ENCODE results near the gene RTL1.

Gene RTL1

DNA sequence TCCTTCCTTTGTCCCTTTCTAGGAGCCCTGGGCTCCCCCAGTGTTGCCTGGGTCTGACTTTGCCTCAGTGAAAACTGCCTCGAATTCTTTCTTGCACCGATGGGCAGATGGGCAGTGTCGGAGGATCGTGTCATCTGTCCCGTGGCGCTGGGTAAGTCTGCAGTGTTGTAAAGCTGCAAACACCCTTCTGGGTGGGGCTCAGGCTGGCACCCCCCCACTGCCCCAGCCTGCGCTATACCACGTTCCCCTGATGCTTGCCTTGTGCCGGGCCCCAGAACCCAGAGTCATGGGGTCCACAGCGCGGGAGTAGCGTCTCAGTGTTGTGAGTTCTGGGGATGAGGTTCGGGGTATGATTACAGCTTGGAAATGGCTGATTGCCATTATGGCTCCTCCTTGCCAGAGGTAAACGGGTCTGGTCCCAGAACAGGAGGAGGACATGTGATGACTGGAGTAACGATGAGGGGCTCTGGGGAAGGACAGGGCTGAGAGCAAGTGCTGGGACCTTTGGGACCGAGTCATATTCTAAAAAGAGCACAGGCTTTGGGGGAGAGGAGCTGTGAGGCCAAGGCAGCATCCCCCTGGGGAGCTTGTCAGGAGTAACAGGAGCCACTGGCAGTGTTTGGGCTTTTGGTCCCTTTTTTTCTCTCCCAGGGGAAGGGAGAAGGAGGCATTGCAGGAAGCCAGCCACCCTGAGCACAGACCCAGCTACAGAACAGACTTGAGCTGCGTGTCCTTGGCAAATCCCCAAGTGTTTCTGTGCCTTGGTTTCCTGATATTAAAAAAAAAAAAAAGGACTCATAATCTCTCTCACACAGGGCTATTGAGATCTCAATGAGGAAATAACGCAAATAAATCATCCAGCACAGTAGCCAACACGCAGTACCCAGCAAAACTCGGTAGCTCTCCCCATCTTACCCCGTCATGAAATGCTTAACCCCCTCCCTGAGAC is 4.3 kb downstream of the RTL1 start:
- no peak for DNase-seq (ENCODE audit: low spot score)

DNA sequence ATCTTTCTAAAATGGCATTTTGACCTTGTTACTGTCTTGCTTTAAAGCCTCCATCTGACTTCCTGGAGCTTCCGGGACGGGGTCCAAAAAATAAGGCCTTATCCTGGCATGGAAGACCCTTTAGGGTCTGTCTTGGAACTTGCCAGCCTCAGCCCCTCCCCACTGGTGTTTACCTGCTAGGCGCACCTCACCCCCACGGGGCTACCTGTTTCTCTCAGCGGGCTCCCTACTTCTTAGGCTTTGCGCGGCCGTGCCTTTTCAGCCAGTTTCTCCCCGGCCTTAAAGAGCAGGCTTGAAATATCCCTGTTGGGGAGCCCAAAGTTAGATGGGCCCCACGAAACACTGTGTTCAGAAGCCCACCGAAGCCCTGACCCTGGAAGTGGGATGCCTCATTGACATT is 5.1 kb downstream of the RTL1 start:
- no peak for DNase-seq (ENCODE audit: low spot score)

DNA sequence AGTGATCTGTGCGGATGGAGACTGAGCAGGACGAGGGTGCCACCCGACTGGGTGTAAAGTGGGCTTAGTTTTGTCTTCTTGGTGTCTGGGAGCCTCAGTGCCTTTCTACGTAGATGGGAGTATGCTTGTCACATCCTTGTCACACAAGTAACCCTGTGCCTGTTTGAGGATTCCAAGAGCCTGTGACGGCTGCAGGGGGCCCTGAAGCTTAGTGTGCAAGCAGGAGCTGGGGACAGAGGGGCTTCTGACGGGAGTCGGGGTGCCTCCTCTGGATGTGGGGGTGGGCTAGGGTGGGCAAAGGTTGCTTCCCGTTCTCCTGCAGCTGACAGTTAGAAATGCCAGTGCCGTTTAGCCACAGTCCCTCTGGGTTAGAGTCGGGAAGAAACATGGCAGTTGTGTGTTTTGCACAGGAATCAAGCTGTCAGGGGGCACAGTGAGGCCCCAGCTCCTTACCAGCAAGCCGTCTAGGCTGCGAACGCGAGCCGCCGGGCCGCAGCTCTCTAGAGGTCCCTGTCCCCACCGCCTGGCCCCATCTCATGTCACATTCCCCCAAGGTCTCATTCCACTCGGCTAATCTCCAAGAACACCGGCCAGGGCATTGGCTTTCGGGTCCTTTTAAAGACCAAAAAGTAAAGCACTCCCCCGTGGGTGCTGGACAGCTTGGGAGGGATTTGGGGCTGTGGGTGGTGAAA is 7.0 kb downstream of the RTL1 start:
- no peak for DNase-seq (ENCODE audit: low spot score)

DNA sequence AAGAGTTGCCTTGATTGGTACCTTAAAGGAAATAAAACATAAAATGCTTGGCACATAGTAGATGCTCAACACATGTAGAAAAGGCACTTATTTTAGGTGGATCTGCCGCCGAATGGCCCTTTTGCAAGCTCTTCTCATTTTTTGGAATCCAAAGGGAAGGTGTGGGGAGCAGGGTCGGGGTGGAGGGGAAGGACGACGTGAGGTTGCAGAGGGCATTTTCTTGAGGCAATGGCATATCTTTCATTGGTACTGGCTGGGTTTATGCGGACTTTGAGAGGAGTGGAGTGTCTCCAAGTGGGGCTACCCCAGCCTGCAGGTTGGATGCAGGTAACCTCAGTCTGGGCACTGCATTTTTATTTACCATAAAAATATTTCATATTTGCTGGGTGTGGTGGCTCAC is 8.1 kb downstream of the RTL1 start:
- no peak for DNase-seq (ENCODE audit: low spot score)

DNA sequence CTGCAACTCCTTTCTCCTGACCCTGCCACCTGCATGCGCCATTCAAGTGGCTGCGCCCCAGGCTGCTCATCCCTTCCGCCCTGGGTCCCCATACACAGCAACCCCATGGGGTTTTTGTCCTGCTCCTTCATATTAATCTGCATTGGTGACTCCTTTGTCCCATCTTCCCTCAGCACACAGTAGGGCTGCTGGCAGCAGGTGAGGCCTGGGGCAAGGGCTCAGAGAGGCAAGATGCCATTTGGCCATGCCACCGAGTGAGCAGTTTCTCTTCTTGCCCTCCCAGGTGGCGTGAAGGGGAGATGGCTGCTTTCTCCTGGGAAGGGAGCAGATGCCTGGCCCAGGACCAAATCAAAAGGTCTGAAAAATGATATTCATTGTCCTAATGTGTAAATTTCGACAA is 9.1 kb downstream of the RTL1 start:
- DNase-seq (ENCODE audit: low spot score), result no peak

DNA sequence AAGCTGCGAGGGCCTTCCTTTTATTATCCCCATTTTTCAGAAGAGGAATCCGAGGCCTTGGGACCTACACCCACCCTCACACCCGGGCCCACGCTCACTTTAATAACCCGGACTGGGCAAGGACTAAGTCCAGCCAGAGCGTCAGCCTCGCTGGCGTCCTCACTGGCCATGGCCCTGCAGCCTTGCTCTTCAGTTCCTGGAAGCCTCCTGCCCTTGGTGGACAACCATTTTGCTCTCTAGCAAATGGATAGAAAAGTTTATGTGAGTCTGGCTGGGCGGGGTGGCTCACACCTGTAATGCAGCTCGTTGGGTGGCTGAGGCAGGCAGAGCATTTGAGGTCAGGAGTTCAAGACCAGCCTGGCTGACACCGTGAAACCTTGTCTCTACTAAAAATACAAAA is 9.8 kb downstream of the RTL1 start:
- DNase-seq (ENCODE audit: low spot score), result no peak

DNA sequence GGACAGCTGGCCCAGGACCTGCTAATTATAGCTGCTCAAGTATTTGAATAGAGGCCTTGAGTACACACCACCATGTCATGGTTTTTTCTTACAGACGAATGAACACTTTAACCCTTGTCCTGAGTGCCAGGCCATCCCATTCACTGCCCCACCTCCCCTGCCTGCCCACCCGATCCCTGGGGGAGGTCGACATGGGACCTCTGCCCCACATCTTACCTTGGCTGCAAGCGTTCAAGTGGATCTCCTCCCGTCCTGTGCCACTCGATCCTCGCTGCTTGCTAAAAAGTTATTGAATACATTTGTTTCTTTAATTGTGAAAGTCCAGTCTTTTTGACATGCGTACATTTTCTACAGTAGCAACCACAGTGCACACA is 10.3 kb downstream of the RTL1 start:
- DNase-seq (ENCODE audit: low spot score), result no peak

DNA sequence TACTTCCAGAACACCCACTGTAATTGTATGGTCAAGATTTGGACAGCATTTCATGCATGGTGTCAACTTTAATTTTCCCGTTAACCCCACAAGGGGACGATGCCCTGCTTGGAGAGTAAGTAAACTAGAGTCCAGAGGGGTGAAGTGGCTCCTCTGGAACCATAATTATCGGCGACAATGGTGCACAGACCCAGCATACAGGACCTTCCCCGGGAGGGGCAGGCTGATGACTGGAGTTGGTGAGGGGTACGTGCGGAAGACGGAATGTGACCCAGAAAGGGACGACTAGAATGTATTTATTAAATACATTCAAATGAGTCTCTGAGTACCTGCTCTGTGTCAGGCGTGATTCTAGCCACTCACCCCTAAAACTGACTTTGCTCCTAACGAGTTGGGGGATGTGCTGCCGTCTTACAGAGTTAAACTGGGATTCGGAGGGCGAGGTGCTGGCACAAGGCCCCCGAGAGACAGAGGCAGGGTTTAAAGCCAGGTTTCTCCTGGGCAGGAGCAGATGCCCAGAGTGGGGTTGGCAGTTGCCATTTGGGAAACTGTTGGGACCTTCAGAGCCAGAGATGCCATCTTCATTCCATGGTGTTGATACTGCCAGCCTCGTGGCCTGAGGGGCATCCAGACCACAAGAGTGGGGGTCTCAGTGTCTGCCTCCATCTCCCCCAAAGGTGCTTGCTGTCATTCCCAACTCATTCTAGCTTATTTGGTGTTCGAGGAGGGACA is 10.9 kb downstream of the RTL1 start:
- DNase-seq (ENCODE audit: low spot score), result no peak

DNA sequence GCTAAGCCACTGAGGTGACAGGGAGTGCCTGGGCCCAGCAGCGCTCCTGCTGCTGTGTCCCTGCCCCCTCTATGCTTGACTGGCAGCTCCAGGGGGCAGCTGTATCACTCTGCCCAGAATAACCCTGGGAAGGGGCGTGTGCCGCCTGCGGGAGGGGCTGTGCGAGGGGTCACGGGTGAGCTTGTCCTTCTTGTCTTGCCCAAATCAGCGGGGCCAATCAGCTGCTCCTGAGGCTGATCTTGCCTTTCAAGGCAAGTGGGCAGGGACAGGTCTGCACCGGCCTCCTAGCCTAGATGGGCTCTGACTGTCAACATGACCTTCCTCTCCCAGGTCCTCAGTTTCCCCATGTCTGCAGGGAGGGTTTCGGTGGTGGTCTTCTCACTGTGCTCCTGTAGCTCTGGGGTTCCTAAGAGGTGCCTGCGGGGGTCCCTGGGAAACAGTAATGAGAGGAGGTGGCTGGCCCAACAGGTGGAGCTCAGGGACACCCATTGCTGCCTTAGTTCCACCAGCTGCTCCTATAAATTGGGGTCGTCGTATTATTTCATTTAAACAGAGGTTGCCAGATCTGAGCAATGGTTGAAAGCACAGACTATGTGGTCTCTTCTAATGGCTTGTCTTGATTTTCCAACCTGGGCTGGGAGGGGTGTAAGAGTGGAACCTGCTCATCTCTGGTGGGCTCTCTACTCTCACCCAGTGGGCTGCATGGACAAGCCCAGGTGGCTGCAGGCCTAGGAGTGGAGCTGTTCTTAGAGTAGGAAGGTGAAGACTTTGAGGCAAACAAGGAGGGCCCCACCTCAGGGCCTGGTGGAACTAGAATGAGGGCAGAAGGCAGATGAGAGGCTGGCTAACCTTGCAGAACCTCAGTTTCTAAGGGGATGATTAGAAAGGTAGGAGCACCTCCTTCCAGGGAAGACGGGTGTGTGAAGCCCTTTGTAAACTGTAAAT is 11.7 kb downstream of the RTL1 start:
- DNase-seq (ENCODE audit: low spot score), result no peak

DNA sequence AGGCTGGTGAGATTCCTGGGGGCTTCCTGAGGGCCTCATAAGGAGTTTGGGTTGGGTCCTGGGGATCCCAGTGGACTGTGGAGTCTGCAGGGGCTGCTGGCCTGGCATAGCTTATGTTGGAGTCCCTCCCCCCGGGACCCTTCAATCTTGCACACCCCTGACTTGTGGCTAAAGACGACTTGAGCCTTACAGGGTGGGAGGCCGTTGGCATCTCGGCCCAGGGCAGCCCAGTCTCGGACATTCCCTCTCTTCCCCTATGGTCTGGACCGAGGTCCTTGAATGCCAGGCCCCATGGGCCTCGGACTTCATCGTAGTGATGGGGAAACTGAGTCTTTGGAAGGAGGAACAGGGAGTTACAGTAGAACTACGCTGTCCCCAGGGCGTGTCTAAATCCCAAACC is 12.5 kb downstream of the RTL1 start:
- DNase-seq (ENCODE audit: low spot score), result no peak

DNA sequence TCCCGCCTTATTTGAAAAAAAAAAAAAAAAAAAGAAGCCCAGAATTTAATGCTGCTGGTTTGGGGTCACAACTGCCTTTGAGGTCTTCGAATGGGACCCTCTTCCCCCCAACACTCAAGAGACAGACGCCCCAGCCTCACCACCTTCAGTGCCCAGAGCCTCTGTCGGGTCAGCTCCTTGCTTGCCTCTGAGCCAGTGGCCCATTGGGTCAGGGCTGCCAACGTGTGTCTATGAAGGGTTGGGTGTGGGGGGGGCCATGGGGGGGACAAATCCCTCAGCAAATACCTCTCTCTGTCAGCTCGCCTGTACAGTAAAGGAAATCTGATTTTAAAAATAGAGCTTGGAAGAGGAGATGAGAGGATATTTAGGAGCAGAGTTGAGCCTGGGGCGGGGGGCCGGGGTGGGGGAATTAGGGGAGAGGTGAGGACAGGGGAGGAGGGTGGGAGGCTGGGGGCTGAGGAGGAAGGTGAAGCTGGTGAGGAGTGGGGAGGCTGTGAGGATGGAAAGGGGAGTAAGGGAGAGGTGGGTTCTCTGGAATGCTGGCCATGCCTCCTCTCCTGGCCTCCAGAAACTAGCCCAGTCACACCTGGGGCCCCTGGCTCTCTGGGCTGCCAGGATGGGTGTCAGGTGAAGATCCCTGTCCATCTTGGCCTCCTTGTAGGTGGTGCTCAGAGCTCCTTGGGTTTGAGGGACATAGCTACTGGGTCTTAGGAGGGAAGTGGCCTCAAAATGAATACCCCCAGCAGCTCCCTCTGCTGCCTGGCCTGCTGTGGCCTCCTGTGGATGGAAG is 13.3 kb downstream of the RTL1 start:
- DNase-seq (ENCODE audit: low spot score), result no peak

DNA sequence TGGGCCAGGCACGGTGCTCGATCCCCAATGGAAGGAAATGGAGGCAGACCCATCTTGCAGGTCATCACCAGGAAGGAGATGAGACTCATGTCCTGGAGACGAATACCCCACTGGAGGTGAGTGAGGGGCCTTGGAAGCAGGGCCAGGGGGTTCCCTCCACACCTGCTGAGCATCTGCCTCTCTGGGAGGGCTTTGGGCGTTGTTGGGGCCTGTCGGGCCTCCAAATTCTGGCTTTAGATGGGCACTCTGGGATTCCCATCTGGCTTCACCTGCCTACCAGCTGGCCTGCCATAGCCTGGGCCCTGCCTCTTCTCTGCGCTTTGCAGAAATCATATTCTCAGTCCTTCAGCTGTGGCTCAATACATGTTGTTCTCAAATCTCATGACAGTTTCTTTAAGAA is 13.9 kb downstream of the RTL1 start:
- DNase-seq (ENCODE audit: low spot score), result no peak

DNA sequence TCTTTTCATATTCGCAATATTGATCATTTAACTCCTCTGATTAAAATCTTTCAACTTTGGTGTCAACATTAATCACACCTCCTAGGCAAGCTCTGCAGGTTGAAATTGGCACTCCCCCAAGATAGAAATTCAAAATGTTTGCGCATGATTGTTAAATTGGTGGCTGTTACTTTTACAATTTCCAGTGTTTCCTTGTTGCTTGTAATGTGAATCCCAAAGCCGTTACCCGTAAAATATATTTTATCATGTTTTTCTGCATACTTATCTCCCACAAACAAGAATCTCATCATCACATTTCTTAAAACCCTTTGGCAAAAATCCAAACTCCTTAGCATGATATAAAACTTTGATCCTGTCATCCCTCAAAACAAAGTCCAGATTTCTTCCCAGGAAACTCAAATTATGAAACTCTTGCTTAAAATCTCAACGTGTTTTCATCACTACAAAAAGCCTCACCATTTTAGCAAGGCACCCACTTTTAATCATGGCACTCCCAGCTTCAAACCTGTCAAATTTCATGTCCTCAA is 14.7 kb downstream of the RTL1 start:
- DNase-seq (ENCODE audit: low spot score), result no peak

DNA sequence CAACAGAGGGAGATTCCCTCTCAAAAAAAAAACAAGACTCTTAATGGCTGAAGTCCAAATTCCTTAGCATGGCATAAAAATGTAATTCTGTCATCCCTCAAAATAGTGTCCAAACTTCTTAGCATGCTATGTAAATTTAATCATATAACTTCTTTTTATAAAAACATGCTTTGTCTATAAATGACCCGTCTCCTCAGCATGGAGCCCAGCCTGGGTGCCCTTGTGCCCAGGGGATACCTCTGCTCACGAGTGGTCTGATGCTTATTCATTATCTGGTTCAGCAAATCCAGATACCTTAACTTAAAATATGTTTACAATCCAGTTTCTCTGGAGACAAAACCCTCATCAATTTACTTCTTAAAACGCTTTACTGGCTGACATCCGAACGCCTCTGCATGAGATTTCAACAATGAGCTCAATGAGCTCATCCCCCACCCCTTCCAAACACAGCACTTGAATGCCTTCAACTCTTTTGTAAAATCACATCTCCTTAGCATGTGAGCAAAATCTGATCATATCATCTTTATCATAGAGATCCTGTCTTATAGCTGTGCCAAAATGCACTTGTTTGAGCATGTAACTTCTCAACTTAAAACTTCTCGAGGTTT is 15.7 kb downstream of the RTL1 start:
- DNase-seq (ENCODE audit: low spot score), result no peak

DNA sequence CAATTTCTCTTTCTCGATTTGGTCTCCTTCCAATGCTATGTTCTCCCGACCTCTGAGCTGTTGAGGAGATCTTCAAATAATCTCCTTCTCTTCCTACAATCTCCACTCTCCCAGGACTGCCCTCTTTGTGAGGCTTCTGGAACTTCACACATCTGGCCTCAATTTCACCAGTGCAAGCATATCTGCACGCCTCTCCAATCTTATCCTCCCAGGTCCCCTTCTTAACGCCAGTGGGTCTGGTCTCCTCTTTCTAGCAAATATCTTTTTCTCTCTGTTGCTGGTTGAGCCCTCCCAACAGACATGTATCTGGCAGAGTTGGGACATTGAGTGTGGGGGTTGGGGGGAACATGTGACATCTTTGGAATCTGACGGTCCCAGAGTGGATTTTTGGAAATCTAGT is 17.9 kb downstream of the RTL1 start:
- peak; percentile 45 for DNase-seq (ENCODE audit: low spot score)

DNA sequence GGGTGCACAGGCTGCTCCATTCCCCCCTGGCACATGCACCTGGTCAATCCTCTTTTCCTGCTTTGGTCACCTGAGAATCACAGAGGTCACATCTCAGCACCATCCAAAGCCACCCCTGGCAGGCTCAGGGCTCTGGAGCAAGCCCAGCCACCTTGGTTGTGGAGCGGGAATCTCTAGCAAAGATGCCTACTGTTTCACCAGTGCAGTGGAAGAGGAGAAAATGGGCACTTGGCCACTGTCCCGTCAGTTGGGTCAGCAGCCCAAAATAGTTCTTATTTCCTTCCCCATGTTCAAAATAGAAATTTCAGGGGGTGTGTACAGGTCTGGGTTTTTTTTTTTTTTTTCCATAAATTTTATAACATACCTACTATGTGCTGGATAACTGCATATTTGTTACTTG is 18.3 kb downstream of the RTL1 start:
- DNase-seq (ENCODE audit: low spot score), result no peak

DNA sequence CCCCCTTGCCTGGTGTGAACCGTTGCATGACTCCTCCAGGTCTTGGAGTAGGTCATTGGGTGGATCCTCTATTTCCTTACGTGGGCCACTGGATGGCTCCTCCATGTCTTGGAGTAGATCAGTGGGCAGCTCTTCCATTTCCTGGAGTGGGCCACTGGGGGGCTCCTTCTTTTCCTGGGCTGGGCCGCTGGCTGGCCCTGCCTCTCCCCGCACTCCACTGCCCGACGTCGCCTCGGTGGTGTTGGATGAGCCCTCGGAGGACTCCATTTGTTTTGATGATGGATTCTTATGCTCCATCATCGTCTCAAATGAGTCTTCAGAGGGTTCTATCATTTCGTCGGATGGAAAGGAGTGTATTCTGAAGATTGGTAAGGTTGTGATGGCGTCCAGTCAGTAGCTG is 19.1 kb downstream of the RTL1 start:
- DNase-seq (ENCODE audit: low spot score), result no peak

DNA sequence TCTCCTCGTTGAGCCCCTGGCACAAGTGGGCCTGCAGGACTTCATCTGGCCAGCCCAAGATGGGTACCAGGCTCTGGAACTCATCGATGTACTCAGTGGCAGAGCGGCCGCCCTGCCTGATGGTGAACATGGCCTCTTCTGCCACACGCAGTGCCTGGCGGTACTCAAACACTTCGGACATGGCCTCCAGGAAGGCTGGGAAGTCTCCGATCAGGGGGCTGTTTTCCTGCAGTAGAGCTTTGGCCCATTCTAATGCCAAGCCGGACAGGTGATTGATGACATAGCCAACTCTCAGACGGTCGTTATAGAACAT is 19.8 kb downstream of the RTL1 start:
- no peak for DNase-seq (ENCODE audit: low spot score)

DNA sequence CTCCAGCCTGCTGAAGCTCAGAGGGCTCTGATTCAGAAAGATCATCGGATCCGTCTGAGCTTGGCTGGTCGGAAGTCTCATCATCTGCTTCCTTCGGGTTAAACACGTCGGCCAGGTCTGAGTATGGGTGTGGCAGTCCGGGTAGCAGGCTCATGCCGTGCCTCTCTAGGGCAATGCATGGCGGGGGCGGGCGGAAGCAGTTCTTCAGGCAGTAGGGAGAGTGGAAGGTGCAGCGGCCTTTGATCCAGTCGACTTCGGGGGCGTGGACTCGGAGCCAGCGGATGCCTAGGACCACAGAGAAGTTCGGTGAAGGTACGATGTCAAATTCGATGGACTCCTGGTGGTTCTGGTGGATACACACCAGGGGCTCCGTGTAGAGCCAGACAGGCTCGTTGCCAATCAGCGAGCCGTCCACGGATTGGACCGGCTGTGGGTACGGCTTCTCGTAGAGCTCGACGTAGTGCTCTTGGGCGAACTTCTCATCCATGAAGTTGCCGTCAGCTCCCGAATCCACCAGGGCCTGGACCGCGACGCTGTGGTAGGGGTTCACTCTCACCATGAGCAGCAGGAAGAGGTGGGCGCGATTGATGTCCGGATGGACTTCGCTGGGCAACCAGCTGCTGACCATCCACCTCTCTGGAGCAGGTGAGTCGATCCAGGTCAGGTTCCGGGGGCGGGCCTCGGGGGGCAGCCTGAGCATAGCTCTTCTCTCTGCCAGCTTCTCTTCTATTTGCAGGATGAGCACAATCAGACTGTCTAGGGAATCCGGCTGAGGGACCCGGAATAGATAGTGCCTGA is 20.3 kb downstream of the RTL1 start:
- DNase-seq (ENCODE audit: low spot score), result no peak
